Glomerular endothelial cell (primary cell): Measurements from ENCODE around the gene DAB2IP. TPM values are rescaled to one million over a fixed set of nuclear protein-coding genes. Genes with fewer than 3 reads are reported as not detected.
"Not testable (repeated sequence)": the region's sequence is repeated elsewhere in the genome, so short reads cannot be mapped to it uniquely, and the experiment has no call there.

Experiments
- DNase-seq: peaks from one replicate; pipeline ENCODE4 v3.0.0-alpha.2; 2011; ENCODE audit warnings: low read depth, low spot score; ENCODE audit errors: extremely low read depth
- total RNA-seq: library from RNA; depleted of rRNA; stranded (reverse); fragments of >200 nt; gene quantifications from 2 replicates; pipeline ENCODE4 v1.2.3, GENCODE V29; 2015

DAB2IP gene
- total RNA-seq, result 31.7 and 65.8 TPM in 2 replicates

DNA sequence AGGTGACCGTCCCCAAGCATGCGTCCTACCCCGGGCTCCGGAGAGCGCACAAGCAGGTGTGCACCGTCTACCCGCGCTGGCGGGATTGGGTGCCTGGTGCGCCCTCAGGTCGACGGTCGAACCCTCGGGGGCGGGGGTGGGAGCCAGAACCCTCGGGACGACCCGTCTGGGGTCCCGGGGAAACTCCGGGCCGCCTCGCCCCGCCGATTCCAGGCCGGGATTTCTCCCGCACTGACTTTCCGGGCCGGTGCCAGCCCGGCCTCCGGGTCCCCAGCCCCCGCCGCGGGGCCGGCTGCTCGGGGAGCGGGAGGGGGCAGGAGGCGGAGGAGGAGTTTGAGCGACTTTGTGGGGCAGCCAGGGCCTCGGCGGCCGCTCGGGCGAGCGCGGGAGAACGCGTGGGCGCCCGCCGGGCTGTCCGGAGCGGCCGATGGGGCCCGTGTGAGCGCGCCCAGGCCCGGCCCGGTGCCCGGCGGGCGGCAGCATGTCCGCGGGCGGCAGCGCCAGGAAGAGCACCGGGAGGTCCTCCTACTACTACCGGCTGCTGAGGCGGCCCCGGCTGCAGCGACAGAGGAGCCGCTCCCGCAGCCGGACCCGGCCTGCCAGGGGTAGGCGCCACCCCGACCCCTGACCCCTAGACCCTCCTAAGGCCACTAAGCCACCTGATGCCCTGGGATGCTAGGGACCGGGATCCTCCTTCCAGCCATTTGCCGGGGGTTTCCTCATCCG, at the start of gene DAB2IP:
Gene DAB2IP (plus strand): TSS at position 340 of the 726 bp plus-strand sequence. CDS start 142 bp downstream, at position 482.
- DNase-seq, result no peak

DNA sequence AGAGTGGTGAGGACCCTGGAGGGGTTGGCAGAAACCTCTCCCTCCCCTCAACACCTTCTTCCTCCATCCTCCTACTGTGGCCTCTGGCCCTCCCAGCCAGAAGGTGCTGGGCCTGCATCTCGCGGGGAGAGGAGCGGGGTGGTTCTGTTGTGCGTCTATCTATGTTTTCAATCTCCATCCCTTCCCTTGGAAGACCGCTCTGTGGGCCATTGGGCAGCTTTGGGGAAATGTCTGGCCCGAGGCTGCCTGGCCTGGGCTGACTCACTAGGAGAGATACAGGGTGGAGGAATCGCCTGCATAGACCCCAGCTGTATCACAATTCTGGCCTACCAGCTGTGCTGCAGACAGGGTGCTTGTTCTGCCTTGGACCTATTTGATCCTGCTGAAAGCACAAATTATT, 48.4 kb upstream of the DAB2IP start:
- DNase-seq, result no peak

DNA sequence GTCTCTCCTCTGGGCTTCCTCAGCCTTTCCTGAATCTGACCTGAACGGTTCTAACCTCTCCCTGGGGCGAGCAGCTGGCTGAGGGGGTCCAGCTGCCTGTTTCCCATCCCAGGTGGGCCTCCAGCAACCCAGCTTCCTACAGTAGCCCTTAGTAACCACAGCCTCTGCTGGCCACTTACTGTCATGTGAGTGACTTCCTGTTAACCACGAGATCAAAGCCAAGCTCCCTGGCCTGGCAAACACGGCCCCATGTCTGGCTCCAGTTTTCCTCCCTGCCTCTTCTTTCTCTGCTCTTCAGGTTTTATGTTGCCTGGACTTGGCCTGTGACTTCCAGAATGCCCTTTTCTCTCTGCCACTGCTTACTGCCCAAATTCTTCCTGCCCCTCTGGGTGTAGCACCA, 47.2 kb upstream of the DAB2IP start:
- DNase-seq, result no peak

DNA sequence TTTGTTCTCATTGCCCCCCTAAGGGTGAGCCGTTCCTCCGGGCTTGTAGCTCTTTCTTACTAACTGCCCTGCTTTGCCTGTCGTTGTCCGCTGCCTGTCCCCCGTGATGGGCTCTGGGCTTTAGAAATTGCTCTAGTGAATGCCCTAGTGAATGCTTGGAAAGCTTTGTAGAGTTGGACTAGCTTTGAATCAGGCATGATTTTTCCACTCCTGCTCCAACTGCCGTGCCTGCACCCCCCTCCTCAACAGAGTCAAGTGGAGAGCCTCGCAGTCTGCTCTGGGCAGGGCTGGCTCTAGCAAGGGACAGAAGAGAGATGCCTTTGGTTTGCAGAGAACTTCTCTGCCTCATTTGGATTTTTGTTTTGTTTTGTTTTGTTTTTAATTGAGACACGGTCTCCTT, 46.8 kb upstream of the DAB2IP start:
- DNase-seq, result no peak

DNA sequence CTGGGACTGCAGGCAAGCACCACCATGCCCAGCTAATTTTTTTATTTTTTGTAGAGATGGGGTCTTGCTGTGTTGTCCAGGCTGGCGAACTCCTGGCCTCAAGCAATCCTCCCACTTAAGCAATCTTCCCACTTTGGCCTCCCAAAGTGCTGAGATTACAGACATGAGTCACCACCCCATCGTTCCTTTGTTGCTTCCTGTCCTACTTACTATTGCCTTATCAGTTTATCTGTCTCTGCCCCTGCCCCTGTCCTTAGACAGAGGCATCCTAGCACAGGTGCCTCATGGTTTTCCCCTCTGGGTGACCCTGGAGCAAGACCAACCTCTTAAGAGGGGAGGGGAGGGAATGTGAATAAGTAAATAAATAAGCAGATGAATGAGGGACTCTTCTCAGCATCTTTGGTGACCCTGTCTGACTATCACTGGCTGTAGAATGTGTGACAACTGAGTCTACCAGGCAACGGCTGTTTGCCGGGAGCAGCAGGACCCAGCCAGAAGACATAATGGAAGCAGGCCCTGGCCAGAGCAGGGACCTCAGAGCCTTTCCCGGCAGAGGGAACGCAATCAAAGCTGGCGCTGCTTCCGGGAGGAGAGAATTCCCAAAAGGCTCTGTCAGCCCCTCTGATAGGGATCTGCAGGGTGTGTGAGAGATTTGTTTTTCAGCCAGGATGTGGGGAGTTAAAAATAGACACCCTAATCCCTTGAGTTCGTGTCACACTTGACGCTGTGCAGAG, 43.8 kb upstream of the DAB2IP start:
- DNase-seq, result no peak

DNA sequence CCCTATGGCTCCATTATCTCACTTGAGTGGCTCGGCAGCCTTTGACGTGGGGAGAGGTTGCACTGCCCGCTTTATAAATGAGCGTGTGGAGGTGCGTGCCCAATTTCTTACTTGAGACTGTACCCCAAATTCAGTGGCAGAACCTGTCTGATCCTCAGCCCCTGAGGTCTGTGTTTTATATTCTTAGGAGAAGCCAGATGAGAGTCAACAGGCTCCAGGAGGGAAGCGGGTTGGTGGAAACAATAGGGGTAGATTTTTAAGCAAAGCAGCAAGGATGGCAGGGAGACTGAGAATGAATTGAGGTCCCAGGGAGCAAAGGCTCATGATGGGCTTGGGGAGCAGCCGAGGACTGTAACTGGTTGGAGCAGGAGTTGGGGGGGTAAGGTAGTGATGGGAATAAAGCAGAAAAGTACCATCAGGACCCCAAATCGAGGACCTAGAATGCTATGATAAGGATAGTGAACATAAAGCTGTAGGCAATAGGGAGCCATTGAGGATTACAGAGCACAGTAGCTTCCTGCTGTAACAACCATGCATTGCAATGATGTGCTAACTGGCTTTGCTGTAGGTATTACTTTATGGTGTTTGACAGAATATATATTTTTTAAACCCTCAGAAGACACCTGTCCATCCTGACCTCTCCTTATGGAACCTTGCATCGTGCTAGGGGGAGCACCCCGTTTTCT, 43.1 kb upstream of the DAB2IP start:
- no peak for DNase-seq

DNA sequence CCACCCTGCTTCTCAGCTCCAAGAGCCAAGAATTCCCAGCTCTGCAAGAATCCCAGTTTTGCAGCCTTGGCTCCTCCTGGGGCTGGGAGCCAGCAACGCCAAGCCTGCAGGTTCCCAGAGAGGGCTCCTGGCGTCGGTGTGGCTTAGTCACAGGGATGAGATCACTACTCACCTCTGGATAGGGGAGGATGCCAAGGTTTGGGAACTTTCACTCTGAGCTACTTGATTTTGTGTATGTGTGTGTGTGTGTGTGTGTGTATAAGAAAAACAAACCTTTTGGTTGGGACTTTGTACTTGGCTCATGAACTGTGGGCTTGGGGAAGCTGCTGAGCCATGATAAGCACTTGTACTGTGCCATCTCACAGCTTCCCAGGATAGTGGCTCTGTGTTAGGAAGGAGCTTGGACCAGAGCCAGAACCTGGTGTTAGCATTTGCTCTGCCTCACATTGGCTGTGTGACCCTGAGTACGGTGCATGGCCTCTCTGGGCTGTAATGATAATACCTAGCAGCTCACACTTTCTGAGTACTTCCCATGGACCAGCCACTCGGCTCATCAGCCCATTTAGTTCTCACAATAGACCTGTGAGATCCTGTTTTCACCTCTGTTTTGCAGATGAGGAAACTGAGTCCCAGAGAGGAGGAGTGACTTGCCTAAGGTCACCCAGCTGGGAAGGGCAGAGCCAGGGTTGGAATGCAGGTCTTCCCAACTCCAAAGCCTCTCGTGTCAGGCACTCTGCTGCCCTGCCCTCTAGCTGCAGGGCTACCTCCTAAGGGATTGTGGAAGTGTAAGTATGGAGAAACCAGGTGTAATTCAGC, 41.4 kb upstream of the DAB2IP start:
- DNase-seq, result no peak

DNA sequence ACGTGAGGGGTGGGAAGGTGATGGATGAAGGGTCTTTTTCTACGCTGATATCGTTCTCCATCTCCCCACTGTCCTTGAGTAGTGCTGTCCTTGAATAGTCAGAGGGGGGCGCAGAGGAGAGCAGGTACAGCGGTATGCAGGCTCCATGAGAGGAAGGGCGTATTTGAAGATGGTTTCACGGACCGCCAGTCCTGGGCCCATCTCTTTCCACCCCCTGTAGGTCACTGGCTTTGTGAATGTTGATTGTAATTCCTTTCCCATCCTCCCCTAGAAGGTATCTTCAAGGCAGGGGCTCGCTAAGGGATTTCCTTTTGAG, 40.8 kb upstream of the DAB2IP start:
- DNase-seq, result no peak

DNA sequence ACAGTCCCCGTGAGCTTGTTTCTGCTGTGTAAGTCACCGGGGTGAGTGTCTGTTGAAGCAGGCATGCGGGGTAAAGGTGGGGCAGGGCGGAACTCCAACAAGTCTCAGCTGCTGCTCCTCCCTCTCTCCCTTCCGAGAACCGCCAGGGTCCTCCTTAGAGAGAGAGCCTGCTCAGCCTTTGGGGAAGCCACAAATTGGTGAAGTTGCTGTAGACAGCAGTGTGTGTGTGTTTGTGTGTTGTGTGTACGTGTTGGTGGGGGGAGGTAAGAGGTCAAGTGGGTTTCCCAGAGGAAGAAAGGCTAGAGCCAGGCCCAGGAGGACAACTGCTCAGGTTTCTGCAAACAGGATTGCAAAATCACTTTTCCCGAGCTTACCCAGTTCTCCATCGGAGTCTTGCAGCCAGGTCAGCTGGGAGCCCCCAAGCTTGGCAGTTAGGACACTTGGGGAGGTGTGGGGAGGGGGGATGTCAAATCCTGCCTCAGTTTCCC, 38.9 kb upstream of the DAB2IP start:
- DNase-seq, result no peak

DNA sequence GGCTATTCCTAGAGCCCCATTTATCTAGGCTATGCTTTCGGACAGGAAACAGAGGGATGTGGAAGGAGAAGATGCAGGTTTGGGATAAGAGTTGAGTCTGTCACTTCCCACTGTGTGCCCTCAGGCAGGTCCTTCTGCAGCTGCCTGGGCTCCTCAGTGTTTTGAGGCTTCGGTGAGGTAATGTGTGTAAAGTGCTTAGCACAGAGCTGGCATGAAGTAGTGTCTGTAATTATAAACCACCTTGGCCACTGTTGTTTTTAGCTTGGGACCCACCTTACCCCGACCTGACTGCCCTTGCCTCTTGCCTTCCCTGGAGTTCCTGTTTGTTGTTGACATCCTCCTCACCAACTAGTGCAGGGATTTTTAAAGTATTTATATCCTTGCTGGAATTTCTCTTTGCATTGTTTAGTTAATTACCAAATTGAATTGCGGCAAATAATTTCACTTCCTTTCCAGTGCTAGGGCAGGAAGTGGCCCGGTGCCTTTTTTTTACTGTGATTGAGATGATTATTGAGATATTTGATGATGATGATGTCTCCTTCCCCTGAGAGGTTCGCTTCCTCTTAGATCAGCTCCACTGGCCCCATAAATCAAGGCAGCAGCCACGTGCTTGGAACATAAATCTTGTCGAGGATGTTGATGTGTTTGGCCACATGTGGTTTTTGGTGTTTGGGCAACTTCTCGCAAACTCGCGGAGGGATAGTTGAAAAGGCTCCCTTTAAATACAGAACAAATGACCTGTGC, 38.3 kb upstream of the DAB2IP start:
- DNase-seq, result no peak

DNA sequence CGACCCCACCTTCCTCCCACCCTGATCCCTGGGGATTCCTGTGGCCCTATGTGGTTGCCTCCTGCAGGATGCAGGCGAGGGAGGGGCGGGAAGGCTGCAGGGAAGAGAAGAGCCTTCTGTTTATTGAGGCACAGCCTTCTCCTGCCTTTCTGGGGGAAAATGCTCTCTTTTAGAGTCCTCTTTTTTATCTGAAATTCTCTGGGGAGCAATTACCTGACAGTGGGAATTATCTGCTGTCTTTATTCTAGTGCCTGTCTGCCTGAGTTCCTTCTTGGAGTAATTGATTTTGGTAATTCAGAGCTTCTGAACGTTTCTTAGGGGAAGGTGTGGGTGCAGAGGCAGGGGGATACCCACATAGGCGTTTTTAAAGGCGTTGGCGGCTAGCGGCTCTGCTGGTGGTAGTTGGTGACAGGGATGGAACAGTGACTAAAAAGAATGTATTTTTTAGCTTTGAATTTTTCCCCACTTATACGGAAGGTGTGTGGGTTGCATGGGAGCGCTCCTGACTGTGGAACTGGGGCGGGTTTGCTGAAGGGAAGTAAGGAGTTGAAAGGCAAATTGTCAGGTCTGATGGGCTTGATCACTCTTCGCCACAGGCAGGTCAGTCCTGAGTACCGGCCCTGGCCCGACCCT, 35.2 kb upstream of the DAB2IP start:
- no peak for DNase-seq

DNA sequence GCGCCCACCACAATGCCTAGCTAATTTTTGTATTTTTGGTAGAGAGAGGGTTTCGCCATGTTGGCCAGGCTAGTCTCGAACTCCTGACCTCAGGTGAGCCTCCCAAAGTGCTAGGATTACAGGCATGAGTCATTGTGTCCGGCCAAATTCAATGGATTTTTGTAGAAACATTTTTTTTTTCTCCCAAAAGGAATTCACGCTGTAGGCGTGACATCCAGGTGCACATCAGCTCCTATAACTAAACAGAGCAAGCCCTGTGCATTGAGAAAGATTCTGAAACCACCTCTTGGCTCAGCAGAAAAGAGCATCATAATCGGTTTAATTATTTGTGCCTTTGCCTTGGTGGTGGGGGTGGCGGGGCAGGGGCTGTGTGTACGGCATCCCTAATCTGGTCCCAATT, 32.9 kb upstream of the DAB2IP start:
- no peak for DNase-seq

DNA sequence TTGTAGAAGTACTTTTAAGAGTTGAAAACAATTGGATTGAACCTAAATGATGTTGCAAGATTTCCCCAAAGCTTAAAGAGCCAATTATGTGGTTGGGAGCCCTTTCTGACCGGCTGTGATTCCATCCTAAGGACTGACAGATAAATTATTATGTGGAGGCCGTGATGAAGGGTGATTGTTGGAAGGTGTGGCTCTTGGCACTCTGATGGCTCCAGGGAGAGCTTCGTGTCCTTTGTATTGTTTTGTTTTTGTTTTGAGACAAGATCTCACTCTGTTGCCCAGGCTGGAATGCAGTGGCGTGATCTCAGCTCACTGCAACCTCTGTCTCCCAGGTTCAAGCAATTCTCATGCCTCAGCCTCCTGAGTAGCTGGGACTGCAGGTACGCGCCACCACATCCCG, 32.5 kb upstream of the DAB2IP start:
- not testable (repeated sequence) for DNase-seq

DNA sequence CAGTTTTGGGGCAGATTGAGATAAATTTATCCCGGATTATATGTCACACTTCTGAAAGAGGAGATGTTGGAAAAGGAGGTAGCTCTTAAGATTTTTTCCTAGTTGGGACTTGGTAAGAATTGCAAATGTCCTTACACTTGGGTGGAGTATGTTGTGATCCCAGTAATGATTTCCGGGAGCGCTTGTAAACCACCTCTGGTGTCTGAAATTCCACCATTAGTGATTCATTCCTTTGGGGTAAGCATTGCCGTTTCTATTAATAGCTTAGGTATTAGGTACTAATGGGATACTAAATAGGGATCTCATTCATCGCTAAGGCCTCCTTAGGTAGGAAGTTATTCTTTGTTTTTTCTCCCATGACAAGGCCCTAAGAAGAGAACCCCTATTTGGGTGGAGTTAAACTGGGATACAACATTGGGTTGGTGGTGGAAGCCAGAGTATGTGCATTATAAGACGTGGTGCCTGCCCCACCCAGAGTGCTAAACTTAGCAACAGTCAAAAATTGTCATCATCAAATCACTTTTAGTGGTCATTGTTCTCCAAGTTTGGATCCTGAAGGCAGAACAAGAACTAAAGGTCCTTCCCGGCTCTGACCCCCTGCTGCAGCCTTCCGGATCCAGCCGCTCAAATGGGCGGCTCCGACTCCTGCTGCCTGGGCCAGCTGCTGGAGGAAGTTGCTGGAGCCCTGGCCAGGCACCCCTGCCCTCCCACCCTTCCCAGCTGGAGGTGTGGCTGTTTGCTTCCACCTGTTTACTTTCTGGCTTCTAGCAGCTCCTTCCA, 31.7 kb upstream of the DAB2IP start:
- DNase-seq, result no peak

DNA sequence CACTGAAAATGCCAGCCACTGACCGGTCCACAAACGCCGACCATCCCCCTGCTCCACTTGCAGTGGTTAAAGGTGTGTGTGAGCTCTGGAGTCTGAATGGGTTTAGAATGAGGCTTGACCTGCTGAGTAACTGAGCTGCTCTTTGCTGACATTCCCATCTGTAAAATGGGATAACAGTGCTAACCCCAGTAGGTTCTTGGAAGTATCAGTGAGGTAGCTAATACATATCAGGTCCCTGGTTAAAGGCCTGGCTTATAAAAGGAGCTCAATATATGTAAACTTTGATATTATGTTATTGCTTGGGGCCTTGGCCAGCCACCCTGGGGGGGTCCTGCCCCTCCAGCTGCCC, 31.1 kb upstream of the DAB2IP start:
- no peak for DNase-seq

DNA sequence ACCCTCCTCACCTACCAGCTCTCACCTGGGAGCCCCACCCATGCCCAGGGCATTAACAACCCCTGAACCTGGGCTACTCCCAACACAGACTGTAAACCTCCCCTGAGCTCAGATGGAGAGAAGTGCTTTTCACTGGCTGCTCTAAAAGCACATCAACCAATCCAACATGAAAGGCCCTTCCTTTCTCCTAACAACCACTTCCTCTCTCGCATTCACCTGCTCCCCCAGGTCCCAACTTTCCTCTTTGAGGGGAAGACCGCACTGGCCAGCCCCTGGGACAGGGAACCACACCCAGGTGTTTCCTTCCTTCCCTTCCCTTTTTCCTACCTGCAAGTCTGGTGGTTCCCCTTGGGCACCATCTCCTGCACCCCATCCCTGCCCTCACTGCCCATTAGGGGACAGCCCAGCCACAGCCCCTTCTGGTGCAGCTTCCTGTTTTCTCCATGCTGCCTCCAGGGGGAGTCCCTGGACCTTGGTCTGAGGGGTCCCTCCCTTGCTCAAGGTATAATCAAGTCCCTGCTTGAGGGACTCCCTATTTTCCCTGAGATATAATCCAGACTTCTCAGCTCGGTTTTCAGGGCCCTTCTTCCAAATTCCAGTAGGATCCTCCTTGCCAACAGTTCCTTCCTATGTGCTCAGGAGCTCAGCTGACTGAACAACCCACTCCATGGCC, 30.5 kb upstream of the DAB2IP start:
- DNase-seq, result no peak

DNA sequence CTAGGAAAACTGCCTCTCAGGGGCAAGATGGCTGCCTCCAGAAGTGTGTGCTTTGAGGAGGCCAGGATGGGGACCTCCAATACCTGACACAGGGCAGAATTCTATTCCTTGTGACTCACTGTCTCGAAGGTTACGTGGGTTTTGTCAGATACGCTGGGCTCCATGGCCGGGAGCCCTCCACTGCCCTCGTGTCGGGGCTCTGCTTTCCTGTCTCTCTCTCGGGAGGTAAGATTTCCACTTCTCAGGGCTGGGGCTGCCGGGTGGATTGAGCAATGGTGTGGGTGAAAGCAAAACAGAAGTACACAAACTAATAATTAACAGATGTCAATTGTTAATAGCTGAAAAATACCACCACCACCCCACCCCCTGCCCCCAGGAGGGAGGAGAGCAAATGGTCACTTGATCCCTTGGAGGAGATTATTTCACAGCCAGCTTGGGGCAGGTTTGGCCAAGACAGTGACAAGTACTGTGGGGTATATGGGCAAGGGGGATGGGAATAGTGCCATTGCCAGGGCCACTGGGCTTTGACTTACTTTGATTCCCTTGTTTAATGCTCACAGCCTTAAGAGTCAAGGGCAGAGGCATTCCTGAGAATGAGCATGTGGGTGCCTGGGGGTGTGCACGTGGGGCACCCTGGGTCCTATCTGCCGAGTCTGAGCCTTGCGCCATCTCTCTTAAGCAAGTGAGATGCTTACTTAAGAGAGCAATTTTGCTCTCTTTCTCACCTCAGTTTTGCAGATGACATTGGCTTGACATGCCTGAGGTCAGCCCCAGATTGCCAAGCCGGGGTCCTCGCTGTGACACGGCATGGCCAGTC, 28.8 kb upstream of the DAB2IP start:
- no peak for DNase-seq

DNA sequence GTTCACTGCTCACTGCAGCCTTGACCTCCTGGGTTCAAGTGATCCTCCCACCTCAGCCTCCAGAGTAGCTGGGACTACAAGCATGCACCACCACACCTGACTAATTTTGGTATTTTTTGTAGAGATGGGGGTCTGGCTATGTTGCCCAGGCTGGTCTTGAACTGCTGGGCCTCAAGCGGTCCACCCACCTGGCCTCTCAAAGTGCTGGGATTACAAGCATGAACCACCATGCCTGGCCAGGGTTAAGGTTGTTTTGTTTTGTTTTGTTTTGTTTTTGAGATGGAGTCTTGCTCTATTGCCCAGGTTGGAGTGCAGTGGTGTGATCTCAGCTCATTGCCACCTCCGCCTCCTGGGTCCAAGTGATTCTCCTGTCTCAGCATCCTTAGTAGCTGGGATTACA, 28.0 kb upstream of the DAB2IP start:
- DNase-seq, result not testable (repeated sequence)
